ENCODE results near the gene GBP3. TPM values are rescaled to one million over a fixed set of nuclear protein-coding genes. Genes with fewer than 3 reads are reported as not detected.
A peak's percentile ranks its signal among the peaks of the same experiment; 100 is the strongest.

GBP3 gene
- polyA plus RNA-seq, 1 of the 3 experiments (the other 2 are of a cell fraction) = 8.5 TPM

DNA sequence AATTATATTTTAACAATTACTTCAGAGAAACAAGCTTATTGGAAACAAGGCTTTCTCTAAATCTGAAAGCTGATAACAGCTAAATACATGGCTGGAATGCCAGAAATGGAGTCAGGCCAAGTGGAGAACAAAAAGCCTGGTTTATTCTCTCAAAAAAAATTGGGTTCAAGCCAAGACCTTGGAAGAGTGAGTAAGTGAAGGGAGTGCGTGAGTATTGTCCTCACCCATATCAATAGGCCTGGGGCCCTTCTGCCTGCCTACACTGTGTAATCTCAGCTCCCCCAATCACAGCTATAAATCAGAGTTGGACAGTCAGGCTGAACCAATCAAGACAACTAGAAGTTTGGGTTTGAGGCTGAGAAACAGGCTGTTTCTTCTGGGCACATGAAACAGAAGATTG lies 37.6 kb downstream of the GBP3 start (continued):
- TF ChIP-seq, protein P1, sequence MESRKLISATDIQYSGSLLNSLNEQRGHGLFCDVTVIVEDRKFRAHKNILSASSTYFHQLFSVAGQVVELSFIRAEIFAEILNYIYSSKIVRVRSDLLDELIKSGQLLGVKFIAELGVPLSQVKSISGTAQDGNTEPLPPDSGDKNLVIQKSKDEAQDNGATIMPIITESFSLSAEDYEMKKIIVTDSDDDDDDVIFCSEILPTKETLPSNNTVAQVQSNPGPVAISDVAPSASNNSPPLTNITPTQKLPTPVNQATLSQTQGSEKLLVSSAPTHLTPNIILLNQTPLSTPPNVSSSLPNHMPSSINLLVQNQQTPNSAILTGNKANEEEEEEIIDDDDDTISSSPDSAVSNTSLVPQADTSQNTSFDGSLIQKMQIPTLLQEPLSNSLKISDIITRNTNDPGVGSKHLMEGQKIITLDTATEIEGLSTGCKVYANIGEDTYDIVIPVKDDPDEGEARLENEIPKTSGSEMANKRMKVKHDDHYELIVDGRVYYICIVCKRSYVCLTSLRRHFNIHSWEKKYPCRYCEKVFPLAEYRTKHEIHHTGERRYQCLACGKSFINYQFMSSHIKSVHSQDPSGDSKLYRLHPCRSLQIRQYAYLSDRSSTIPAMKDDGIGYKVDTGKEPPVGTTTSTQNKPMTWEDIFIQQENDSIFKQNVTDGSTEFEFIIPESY (IDR thresholded peaks at IDR 0.05; ENCODE audit: borderline replicate concordance, low read depth) = no peak
- TF ChIP-seq RXRA (IDR thresholded peaks at IDR 0.05; ENCODE audit: borderline replicate concordance, low read depth) (no peak), FOSL2 (IDR thresholded peaks at IDR 0.05; ENCODE audit: borderline replicate concordance, low read depth) (peak; percentile 65), POLR2AphosphoS5 (IDR thresholded peaks at IDR 0.05; ENCODE audit: low read depth, low read length) (peak; percentile 74; the same call in 1 of the 2 replicates), GATA2 (CRISPR knock-in tag; IDR thresholded peaks at IDR 0.05) (peak; percentile 81), CHD2 (IDR thresholded peaks at IDR 0.05; ENCODE audit: low read length, partially characterized antibody) (peak; percentile 71), RCOR1 (IDR thresholded peaks at IDR 0.05; ENCODE audit: low read length) (peak; percentile 81)
- TF ChIP-seq, protein P2, sequence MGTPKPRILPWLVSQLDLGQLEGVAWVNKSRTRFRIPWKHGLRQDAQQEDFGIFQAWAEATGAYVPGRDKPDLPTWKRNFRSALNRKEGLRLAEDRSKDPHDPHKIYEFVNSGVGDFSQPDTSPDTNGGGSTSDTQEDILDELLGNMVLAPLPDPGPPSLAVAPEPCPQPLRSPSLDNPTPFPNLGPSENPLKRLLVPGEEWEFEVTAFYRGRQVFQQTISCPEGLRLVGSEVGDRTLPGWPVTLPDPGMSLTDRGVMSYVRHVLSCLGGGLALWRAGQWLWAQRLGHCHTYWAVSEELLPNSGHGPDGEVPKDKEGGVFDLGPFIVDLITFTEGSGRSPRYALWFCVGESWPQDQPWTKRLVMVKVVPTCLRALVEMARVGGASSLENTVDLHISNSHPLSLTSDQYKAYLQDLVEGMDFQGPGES (IDR thresholded peaks at IDR 0.05; ENCODE audit: low read depth, low read length) = no peak

DNA sequence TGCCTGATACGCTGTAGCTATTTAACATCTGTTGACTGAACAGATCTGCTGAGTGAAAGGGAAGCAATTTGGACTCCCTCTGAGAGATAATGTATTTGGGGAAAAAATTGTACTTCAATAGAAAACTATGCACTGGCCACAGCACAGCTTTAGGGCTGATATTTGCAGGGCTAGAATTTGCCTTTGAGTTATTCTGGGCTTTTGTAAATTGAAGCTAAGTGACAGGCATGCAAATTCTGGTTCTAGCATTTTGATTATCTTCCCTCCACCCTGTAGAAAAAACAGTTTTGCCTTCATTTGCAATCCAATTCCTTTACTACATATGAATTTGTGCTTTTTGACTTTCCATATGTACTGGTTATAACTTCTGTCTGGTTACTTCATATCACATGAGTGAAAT lies 38.1 kb downstream of the GBP3 start:
- CTCF ChIA-PET = interaction anchor here (0.7 to 3.8 kb wide), 23 partner anchors 11 to 540 kb away, joined by 3 to 44 read pairs (median 4); partner anchors contain the start of gene LRRC8B
- peaks cover 7% of the 10 kb centered on the region; the same call in 1 of the 2 replicates for H4K20me1 ChIP-seq (ENCODE audit: insufficient read depth)
- H3F3A ChIP-seq (replicated peaks; ENCODE audit: insufficient read depth) = peaks cover 24% of the 10 kb centered on the region
- H3K9ac ChIP-seq = peak overlapping the region; percentile 12; the same call in 1 of the 2 replicates
- POLR2A ChIA-PET = no interaction called here
- TF ChIP-seq RAD21 (IDR thresholded peaks at IDR 0.05; ENCODE audit: low read length) (no peak), MXI1 (IDR thresholded peaks at IDR 0.05; ENCODE audit: low read depth, low read length) (no peak), FOXJ3 (CRISPR knock-in tag; IDR thresholded peaks at IDR 0.05) (no peak), SIN3A (IDR thresholded peaks at IDR 0.05; ENCODE audit: borderline replicate concordance, low read depth, low read length) (no peak), RFX5 (IDR thresholded peaks at IDR 0.05; ENCODE audit: low read length) (no peak), NFIC (IDR thresholded peaks at IDR 0.05; ENCODE audit: borderline replicate concordance) (no peak), MEF2A (IDR thresholded peaks at IDR 0.05; ENCODE audit: borderline replicate concordance, low read depth) (no peak), YY1 (IDR thresholded peaks at IDR 0.05; ENCODE audit: low read depth) (no peak), POLR2AphosphoS5 (IDR thresholded peaks at IDR 0.05; ENCODE audit: low read depth, low read length) (no peak), EZH2phosphoT487 (IDR thresholded peaks at IDR 0.05; ENCODE audit: borderline replicate concordance, low read depth) (no peak), ELF1 (IDR thresholded peaks at IDR 0.05) (no peak)
- TF ChIP-seq, protein P3, sequence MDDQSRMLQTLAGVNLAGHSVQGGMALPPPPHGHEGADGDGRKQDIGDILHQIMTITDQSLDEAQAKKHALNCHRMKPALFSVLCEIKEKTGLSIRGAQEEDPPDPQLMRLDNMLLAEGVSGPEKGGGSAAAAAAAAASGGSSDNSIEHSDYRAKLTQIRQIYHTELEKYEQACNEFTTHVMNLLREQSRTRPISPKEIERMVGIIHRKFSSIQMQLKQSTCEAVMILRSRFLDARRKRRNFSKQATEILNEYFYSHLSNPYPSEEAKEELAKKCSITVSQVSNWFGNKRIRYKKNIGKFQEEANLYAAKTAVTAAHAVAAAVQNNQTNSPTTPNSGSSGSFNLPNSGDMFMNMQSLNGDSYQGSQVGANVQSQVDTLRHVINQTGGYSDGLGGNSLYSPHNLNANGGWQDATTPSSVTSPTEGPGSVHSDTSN (IDR thresholded peaks at IDR 0.05) = no peak
- TF ChIP-seq, protein P2 (IDR thresholded peaks at IDR 0.05; ENCODE audit: low read depth, low read length) = no peak
- TF ChIP-seq, protein P4, sequence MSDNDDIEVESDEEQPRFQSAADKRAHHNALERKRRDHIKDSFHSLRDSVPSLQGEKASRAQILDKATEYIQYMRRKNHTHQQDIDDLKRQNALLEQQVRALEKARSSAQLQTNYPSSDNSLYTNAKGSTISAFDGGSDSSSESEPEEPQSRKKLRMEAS (IDR thresholded peaks at IDR 0.05; ENCODE audit: low read depth) = no peak
- TF ChIP-seq, protein P5, sequence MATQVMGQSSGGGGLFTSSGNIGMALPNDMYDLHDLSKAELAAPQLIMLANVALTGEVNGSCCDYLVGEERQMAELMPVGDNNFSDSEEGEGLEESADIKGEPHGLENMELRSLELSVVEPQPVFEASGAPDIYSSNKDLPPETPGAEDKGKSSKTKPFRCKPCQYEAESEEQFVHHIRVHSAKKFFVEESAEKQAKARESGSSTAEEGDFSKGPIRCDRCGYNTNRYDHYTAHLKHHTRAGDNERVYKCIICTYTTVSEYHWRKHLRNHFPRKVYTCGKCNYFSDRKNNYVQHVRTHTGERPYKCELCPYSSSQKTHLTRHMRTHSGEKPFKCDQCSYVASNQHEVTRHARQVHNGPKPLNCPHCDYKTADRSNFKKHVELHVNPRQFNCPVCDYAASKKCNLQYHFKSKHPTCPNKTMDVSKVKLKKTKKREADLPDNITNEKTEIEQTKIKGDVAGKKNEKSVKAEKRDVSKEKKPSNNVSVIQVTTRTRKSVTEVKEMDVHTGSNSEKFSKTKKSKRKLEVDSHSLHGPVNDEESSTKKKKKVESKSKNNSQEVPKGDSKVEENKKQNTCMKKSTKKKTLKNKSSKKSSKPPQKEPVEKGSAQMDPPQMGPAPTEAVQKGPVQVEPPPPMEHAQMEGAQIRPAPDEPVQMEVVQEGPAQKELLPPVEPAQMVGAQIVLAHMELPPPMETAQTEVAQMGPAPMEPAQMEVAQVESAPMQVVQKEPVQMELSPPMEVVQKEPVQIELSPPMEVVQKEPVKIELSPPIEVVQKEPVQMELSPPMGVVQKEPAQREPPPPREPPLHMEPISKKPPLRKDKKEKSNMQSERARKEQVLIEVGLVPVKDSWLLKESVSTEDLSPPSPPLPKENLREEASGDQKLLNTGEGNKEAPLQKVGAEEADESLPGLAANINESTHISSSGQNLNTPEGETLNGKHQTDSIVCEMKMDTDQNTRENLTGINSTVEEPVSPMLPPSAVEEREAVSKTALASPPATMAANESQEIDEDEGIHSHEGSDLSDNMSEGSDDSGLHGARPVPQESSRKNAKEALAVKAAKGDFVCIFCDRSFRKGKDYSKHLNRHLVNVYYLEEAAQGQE (IDR thresholded peaks at IDR 0.05; ENCODE audit: low read depth, low read length) = no peak
- no peak overlapping the region for H3K4me3 ChIP-seq (ENCODE audit: low read depth in 2 of 2, low read length in 1 of 2)
- peak overlapping the region; percentile 44 for H3K4me2 ChIP-seq
- DNase-seq = no peak
- peaks cover 85% of the 10 kb centered on the region for H3K79me2 ChIP-seq (ENCODE audit: insufficient read depth)
- H2AFZ ChIP-seq (ENCODE audit: low read depth) = no peak overlapping the region
- no peaks in the 10 kb centered on the region for H3K27me3 ChIP-seq (ENCODE audit: insufficient read depth)
- H3K9me2 ChIP-seq = no peaks in the 10 kb centered on the region
- WGBS (ENCODE audit: low lambda C conversion rate) = 43% methylated on average over 1 of the region's 1 CpG
- peaks cover 21 to 39% of the 10 kb centered on the region in 2 experiments for H3K4me1 ChIP-seq (ENCODE audit: control insufficient read depth in 1 of 2, insufficient read depth in 2 of 2, low read depth in 1 of 2, low read length in 1 of 2)
- peak overlapping the region; percentile 83 to 90 for H3K27ac ChIP-seq (ENCODE audit: low read depth in 2 of 2, low read length in 1 of 2)
- peaks cover 28 to 31% of the 10 kb centered on the region in 2 experiments for H3K36me3 ChIP-seq (replicated peaks in 1 of 2; ENCODE audit: control insufficient read depth in 1 of 2, insufficient read depth in 2 of 2, low read length in 1 of 2)
- H3K9me3 ChIP-seq = no peaks in the 10 kb centered on the region

Measured in SK-N-SH (cell line).